IMR-90 (cell line): ENCODE data around the gene ZNF853. TPM values are rescaled to one million over a fixed set of nuclear protein-coding genes. Genes with fewer than 3 reads are reported as not detected.

Source experiments
- ATAC-seq: fragments of 200-7000 bp; cut with Tn5 transposase; 2 replicates; pipeline ENCODE4 v1.9.1; 2020; ENCODE audit warnings: low read depth, mild to moderate bottlenecking, moderate library complexity
- BruUV-seq: library from RNA; stranded (reverse); fragments of 400-500 nt; replicated peaks from 2 replicates; lab custom pipeline; 2021; lab: Mats Ljungman, UMichigan
- CTCF ChIA-PET: fragments of 300-600 bp; formaldehyde crosslinking; extraction: SDS; loops from one replicate; lab custom pipeline; 2021; ENCODE audit warnings: antibody characterized with exemption; lab: Yijun Ruan, JAX
- POLR2A ChIA-PET: fragments of 300-600 bp; sonication (Branson Sonifier 250); formaldehyde crosslinking; loops from one replicate; lab custom pipeline; 2022; ENCODE audit warnings: antibody characterized with exemption; ENCODE audit not compliant: unreplicated experiment; lab: Charles Lee
- DNase-seq: peaks from one replicate; pipeline ENCODE4 v3.0.0; 2013
- H2AFZ ChIP-seq: replicated peaks from 2 replicates; pipeline ENCODE3; 2013; ENCODE audit warnings: low read length, mild to moderate bottlenecking; ENCODE audit not compliant: poor library complexity
- H2AK5ac ChIP-seq: 2 replicates; pipeline ENCODE4 v1.6.1; 2013; ENCODE audit warnings: low read depth, low read length, inconsistent platforms
- H2AK9ac ChIP-seq: replicated peaks from 2 replicates; pipeline ENCODE3; 2013; ENCODE audit warnings: mild to moderate bottlenecking, low read depth, low read length, moderate library complexity; ENCODE audit not compliant: poor library complexity
- H2BK120ac ChIP-seq: 2 replicates; pipeline ENCODE4 v1.6.1; 2013; ENCODE audit warnings: low read depth, low read length, inconsistent platforms
- H2BK15ac ChIP-seq: 3 replicates; pipeline ENCODE4 v1.6.1; 2013; ENCODE audit warnings: low read depth, low read length, inconsistent platforms
- H2BK20ac ChIP-seq: 2 replicates; pipeline ENCODE4 v1.6.1; 2013; ENCODE audit warnings: low read depth, mild to moderate bottlenecking, inconsistent platforms, low read length, moderate library complexity
- H2BK5ac ChIP-seq: 2 replicates; pipeline ENCODE4 v1.6.1; 2013; ENCODE audit warnings: mild to moderate bottlenecking, low read depth, low read length, inconsistent platforms; ENCODE audit not compliant: poor library complexity, severe bottlenecking
- H3K14ac ChIP-seq: replicated peaks from 2 replicates; pipeline ENCODE4 v1.6.1; 2013; ENCODE audit warnings: low read depth, low read length, inconsistent platforms
- H3K18ac ChIP-seq: 2 replicates; pipeline ENCODE4 v1.6.1; 2013; ENCODE audit warnings: low read depth, low read length, control low read depth
- H3K23ac ChIP-seq: 2 replicates; pipeline ENCODE4 v1.6.1; 2013; ENCODE audit warnings: low read depth, low read length, inconsistent platforms
- H3K27ac ChIP-seq: 2 replicates; pipeline ENCODE4 v1.5.1; 2013; ENCODE audit warnings: mild to moderate bottlenecking, control low read depth, low read length; ENCODE audit not compliant: insufficient read depth
- H3K27me3 ChIP-seq: 2 replicates; pipeline ENCODE4 v1.6.1; 2013; ENCODE audit warnings: low read length; ENCODE audit not compliant: control insufficient read depth, insufficient read depth
- H3K36me3 ChIP-seq: 2 replicates; pipeline ENCODE4 v1.6.1; 2013; ENCODE audit warnings: low read length, mixed read lengths; ENCODE audit not compliant: control insufficient read depth, insufficient read depth
- H3K4ac ChIP-seq: 2 replicates; pipeline ENCODE4 v1.6.1; 2013; ENCODE audit warnings: low read depth, low read length, inconsistent platforms
- H3K4me1 ChIP-seq: 2 replicates; pipeline ENCODE4 v1.6.1; 2013; ENCODE audit warnings: low read length, mixed read lengths; ENCODE audit not compliant: control insufficient read depth, insufficient read depth
- H3K4me2 ChIP-seq: 2 replicates; pipeline ENCODE4 v1.6.1; 2013; ENCODE audit warnings: low read depth, mild to moderate bottlenecking, control low read depth, low read length, moderate library complexity
- H3K4me3 ChIP-seq: 2 replicates; pipeline ENCODE4 v1.5.1; 2013; ENCODE audit warnings: low read depth, mild to moderate bottlenecking, control low read depth, low read length, moderate library complexity; ENCODE audit not compliant: insufficient read depth
- H3K56ac ChIP-seq: 2 replicates; pipeline ENCODE4 v1.6.1; 2013; ENCODE audit warnings: low read length, inconsistent platforms; ENCODE audit not compliant: insufficient read depth; ENCODE audit errors: extremely low read depth
- H3K79me1 ChIP-seq, 2 experiments: 2 replicates each; pipeline ENCODE4 v1.6.1; 2013; ENCODE audit warnings: low read length in 2 of 2, inconsistent platforms in 1 of 2, low read depth in 1 of 2
- H3K9ac ChIP-seq: 2 replicates; pipeline ENCODE4 v1.6.1; 2013; ENCODE audit warnings: low read depth, low read length, control low read depth
- H3K9me1 ChIP-seq: 2 replicates; pipeline ENCODE4 v1.6.1; 2013; ENCODE audit warnings: low read length, inconsistent platforms; ENCODE audit not compliant: insufficient read depth
- H3K9me3 ChIP-seq: 2 replicates; pipeline ENCODE4 v1.6.1; 2013; ENCODE audit warnings: low read length; ENCODE audit not compliant: control insufficient read depth, insufficient read depth
- H4K20me1 ChIP-seq: 2 replicates; pipeline ENCODE4 v1.6.1; 2013; ENCODE audit warnings: low read length, inconsistent platforms; ENCODE audit not compliant: insufficient read depth
- H4K5ac ChIP-seq: 2 replicates; pipeline ENCODE4 v1.6.1; 2013; ENCODE audit warnings: mild to moderate bottlenecking, low read depth, low read length, control low read depth
- H4K8ac ChIP-seq, 2 experiments: 2 replicates each; pipeline ENCODE4 v1.6.1; 2013; ENCODE audit warnings: low read depth in 2 of 2, low read length in 2 of 2, control low read depth in 1 of 2, inconsistent platforms in 1 of 2
- H4K91ac ChIP-seq: 2 replicates; pipeline ENCODE4 v1.6.1; 2013; ENCODE audit warnings: low read depth, low read length, inconsistent platforms; ENCODE audit not compliant: insufficient read depth
- BHLHE40 ChIP-seq: fragments of 150-350 bp; IDR thresholded peaks from 2 replicates; pipeline ENCODE4 v1.6.1; 2016; ENCODE audit warnings: mild to moderate bottlenecking, low read depth, low read length
- CEBPB ChIP-seq: IDR thresholded peaks from 2 replicates; pipeline ENCODE4 v1.6.1; 2012; ENCODE audit warnings: low read depth, low read length, improper control_type of control experiment
- CHD1 ChIP-seq: IDR thresholded peaks from 2 replicates; pipeline ENCODE4 v1.6.1; 2012; ENCODE audit warnings: low read depth, low read length, improper control_type of control experiment
- CTCF ChIP-seq: conservative IDR thresholded peaks from 2 replicates; pipeline ENCODE4 v1.5.1; 2012; ENCODE audit warnings: mild to moderate bottlenecking, low read depth, low read length, improper control_type of control experiment
- ELK1 ChIP-seq: fragments of 150-350 bp; IDR thresholded peaks from 2 replicates; pipeline ENCODE4 v1.6.1; 2016; ENCODE audit warnings: low read depth, mild to moderate bottlenecking, low read length, moderate library complexity, borderline replicate concordance
- FOS ChIP-seq: fragments of 150-350 bp; IDR thresholded peaks from 2 replicates; pipeline ENCODE4 v1.6.1; 2016; ENCODE audit warnings: low read depth, low read length
- MAFK ChIP-seq: IDR thresholded peaks from 2 replicates; pipeline ENCODE4 v1.6.1; 2012; ENCODE audit warnings: low read depth, low read length, improper control_type of control experiment
- MAZ ChIP-seq: IDR thresholded peaks from 2 replicates; pipeline ENCODE4 v1.6.1; 2012; ENCODE audit warnings: low read depth, mild to moderate bottlenecking, low read length, improper control_type of control experiment, moderate library complexity, borderline replicate concordance
- MXI1 ChIP-seq: IDR thresholded peaks from 2 replicates; pipeline ENCODE4 v1.6.1; 2012; ENCODE audit warnings: low read depth, mild to moderate bottlenecking, low read length, moderate library complexity, borderline replicate concordance
- NFE2L2 ChIP-seq: fragments of 150-350 bp; IDR thresholded peaks from 2 replicates; pipeline ENCODE4 v1.6.1; 2016; ENCODE audit warnings: low read depth, mild to moderate bottlenecking, low read length
- POLR2A ChIP-seq: IDR thresholded peaks from 2 replicates; pipeline ENCODE4 v1.6.1; 2012; ENCODE audit warnings: mild to moderate bottlenecking, low read depth, low read length
- RAD21 ChIP-seq: IDR thresholded peaks from 2 replicates; pipeline ENCODE4 v1.6.1; 2012; ENCODE audit warnings: low read length, improper control_type of control experiment
- RCOR1 ChIP-seq: IDR thresholded peaks from 2 replicates; pipeline ENCODE4 v1.6.1; 2012; ENCODE audit warnings: mild to moderate bottlenecking, low read length, improper control_type of control experiment; ENCODE audit not compliant: insufficient replicate concordance
- RFX5 ChIP-seq: IDR thresholded peaks from 2 replicates; pipeline ENCODE4 v1.8.0; 2012; ENCODE audit warnings: low read depth, mild to moderate bottlenecking, low read length, moderate library complexity
- SMC3 ChIP-seq: fragments of 150-350 bp; IDR thresholded peaks from 2 replicates; pipeline ENCODE4 v1.6.1; 2016; ENCODE audit warnings: low read depth, mild to moderate bottlenecking, antibody characterized with exemption, low read length, moderate library complexity
- USF2 ChIP-seq: fragments of 150-350 bp; IDR thresholded peaks from 2 replicates; pipeline ENCODE4 v1.6.1; 2017; ENCODE audit warnings: mild to moderate bottlenecking, antibody characterized with exemption, low read length, low read depth
- WGBS, 2 experiments: methylation state at CpG; one replicate each; pipeline versions ENCODE4 v1.1.5 to v1.1.7; 2013; ENCODE audit warnings: missing lambda C conversion rate in 2 of 2; ENCODE audit not compliant: insufficient read length in 1 of 2; ENCODE audit errors: extremely low coverage in 2 of 2; 5-methylcytosine and 5-hydroxymethylcytosine counted together
- dilution Hi-C: fragments of 300-500 bp; cut with HindIII; formaldehyde crosslinking; loops from one replicate; pipeline ENCODE4 v1.14.3; 2018; ENCODE audit warnings: low sequenced_read_pairs; ENCODE audit not compliant: unreplicated experiment
- in situ Hi-C: fragments of 300-500 bp; cut with MboI; formaldehyde crosslinking; loops from 3 replicates; pipeline ENCODE4 v1.14.3; 2019; ENCODE audit warnings: low sequenced_read_pairs, inconsistent platforms, mixed read lengths
- intact Hi-C: fragments of 100-400 bp; cut with micrococcal nuclease; formaldehyde crosslinking; loops from 2 replicates; pipeline ENCODE4 v1.10.0; 2022
- polyA plus RNA-seq, 3 experiments: library from polyadenylated mRNA; depleted of rRNA; stranded (reverse); fragments of >200 nt; gene quantifications; 2 replicates each; pipeline ENCODE4 v1.2.3, GENCODE V29; 2012; ENCODE audit warnings: low replicate concordance in 1 of 3
- total RNA-seq: library from RNA; depleted of rRNA; stranded (reverse); fragments of >200 nt; gene quantifications from 2 replicates; pipeline ENCODE4 v1.2.3, GENCODE V29; 2012

The ZNF853 gene
- total and polyA plus RNA-seq, 2 of the 4 experiments (the other 2 are of a cell fraction), result 3.4 TPM

GRCh38 chr7:6624246-6624611, 8.8 kb downstream of the ZNF853 start:
- no peak overlapping the region for H2BK5ac ChIP-seq
- no peak overlapping the region for H2BK20ac ChIP-seq
- TF ChIP-seq FOS (no peak), MXI1 (no peak), POLR2A (no peak), USF2 (no peak), ELK1 (no peak), RFX5 (no peak), NFE2L2 (no peak), MAZ (no peak), BHLHE40 (no peak), CHD1 (no peak), SMC3 (no peak), RCOR1 (no peak), CEBPB (no peak), RAD21 (no peak), MAFK (no peak), CTCF (no peak)
- no peaks in the 10 kb centered on the region for H3K9me3 ChIP-seq
- CTCF ChIA-PET, result no interaction called here
- H3K9ac ChIP-seq, result no peak overlapping the region
- H3K27ac ChIP-seq, result no peak overlapping the region
- no peak overlapping the region for H3K18ac ChIP-seq
- DNase-seq, result no peak
- no peak overlapping the region for H4K5ac ChIP-seq
- no peak overlapping the region for H2BK15ac ChIP-seq
- intact Hi-C loops, result no loop called here
- no peak overlapping the region for H2AK9ac ChIP-seq
- POLR2A ChIA-PET, result no interaction called here
- H3K23ac ChIP-seq, result no peak overlapping the region
- no peaks in the 10 kb centered on the region for H3K4me1 ChIP-seq
- no peak overlapping the region for H4K8ac ChIP-seq
- dilution Hi-C loops, result no loop called here
- H4K91ac ChIP-seq, result no peak overlapping the region
- no peak for ATAC-seq
- H3K36me3 ChIP-seq, result peaks cover 16% of the 10 kb centered on the region
- H3K56ac ChIP-seq, result no peak overlapping the region
- no peaks in the 10 kb centered on the region for H3K27me3 ChIP-seq
- BruUV-seq, result no TSS peak
- no peak overlapping the region for H3K4me3 ChIP-seq
- H3K4me2 ChIP-seq, result no peak overlapping the region
- in situ Hi-C loops, result no loop called here
- no peaks in the 10 kb centered on the region for H3K79me1 ChIP-seq
- no peak overlapping the region for H2BK120ac ChIP-seq
- WGBS, 2 experiments, result no CpG with 5 or more reads among the region's 3 CpGs
- H2AK5ac ChIP-seq, result no peak overlapping the region
- no peak overlapping the region for H3K14ac ChIP-seq
- no peak overlapping the region for H3K4ac ChIP-seq
- H2AFZ ChIP-seq, result no peak overlapping the region
- H4K20me1 ChIP-seq, result no peaks in the 10 kb centered on the region
- no peaks in the 10 kb centered on the region for H3K9me1 ChIP-seq
